Measurements from ENCODE around the gene ATF7IP. TPM values are rescaled to one million over a fixed set of nuclear protein-coding genes. Genes with fewer than 3 reads are reported as not detected.

Gene ATF7IP
- polyA plus RNA-seq, 1 of the 3 experiments (the other 2 are of a cell fraction): 2.8 TPM

- no peak overlapping the region for H3K9ac ChIP-seq
- H2AFZ ChIP-seq (ENCODE audit: low read depth): no peak overlapping the region
- H3K27ac ChIP-seq (ENCODE audit: low read depth in 2 of 2, low read length in 1 of 2): no peak overlapping the region; a peak in 1 of 4 replicates
- POLR2A ChIA-PET: no interaction called here
- H3K9me3 ChIP-seq: no peaks in the 10 kb centered on the region; the same call in 1 of the 2 replicates
- TF ChIP-seq CTCF (IDR thresholded peaks at IDR 0.05) (no peak), GABPA (IDR thresholded peaks at IDR 0.05; ENCODE audit: low read depth) (no peak), MXI1 (IDR thresholded peaks at IDR 0.05; ENCODE audit: low read depth, low read length) (no peak), IRF3 (IDR thresholded peaks at IDR 0.05; ENCODE audit: low read depth, low read length) (no peak), FOSL2 (IDR thresholded peaks at IDR 0.05; ENCODE audit: borderline replicate concordance, low read depth) (no peak), SIN3A (IDR thresholded peaks at IDR 0.05; ENCODE audit: borderline replicate concordance, low read depth, low read length) (no peak), FOXM1 (IDR thresholded peaks at IDR 0.05; ENCODE audit: low read depth) (no peak), POLR2AphosphoS5 (IDR thresholded peaks at IDR 0.05; ENCODE audit: low read depth, low read length) (no peak), TCF12 (IDR thresholded peaks at IDR 0.05) (no peak), JUND (IDR thresholded peaks at IDR 0.05) (no peak), CHD2 (IDR thresholded peaks at IDR 0.05; ENCODE audit: low read length, partially characterized antibody) (no peak), RFX5 (IDR thresholded peaks at IDR 0.05; ENCODE audit: low read length) (no peak), ZBTB33 (IDR thresholded peaks at IDR 0.05; ENCODE audit: borderline replicate concordance, low read depth) (no peak), RAD21 (IDR thresholded peaks at IDR 0.05; ENCODE audit: low read length) (no peak), PBX3 (IDR thresholded peaks at IDR 0.05) (no peak)
- 100% methylated on average over 2 of the region's 2 CpGs for WGBS (ENCODE audit: low lambda C conversion rate)
- DNase-seq: no peak
- H3K9me2 ChIP-seq: no peaks in the 10 kb centered on the region; the same call in 1 of the 2 replicates
- peaks cover 3% of the 10 kb centered on the region for H3F3A ChIP-seq (replicated peaks; ENCODE audit: insufficient read depth)
- no peak overlapping the region for H3K4me2 ChIP-seq
- peaks cover 71% of the 10 kb centered on the region; the same call in 1 of the 2 replicates for H3K79me2 ChIP-seq (ENCODE audit: insufficient read depth)
- peaks cover 30 to 49% of the 10 kb centered on the region in 2 experiments for H3K36me3 ChIP-seq (replicated peaks in 1 of 2; ENCODE audit: control insufficient read depth in 1 of 2, insufficient read depth in 2 of 2, low read length in 1 of 2)
- CTCF ChIA-PET: interaction anchor here (1.0 kb wide), 1 partner anchor 21 kb away, joined by 3 read pairs; no protein-coding TSS in a partner anchor
- no peak overlapping the region for H3K4me3 ChIP-seq (ENCODE audit: low read depth in 2 of 2, low read length in 1 of 2)
- H4K20me1 ChIP-seq (ENCODE audit: insufficient read depth): no peaks in the 10 kb centered on the region
- peaks cover 0 to 2% of the 10 kb centered on the region in 2 experiments; a peak in 2 of 4 replicates for H3K4me1 ChIP-seq (ENCODE audit: control insufficient read depth in 1 of 2, insufficient read depth in 2 of 2, low read depth in 1 of 2, low read length in 1 of 2)
- H3K27me3 ChIP-seq (ENCODE audit: insufficient read depth): no peaks in the 10 kb centered on the region
These were observed 66.5 kb downstream of the ATF7IP start for GRCh38 chr12:14431975-14432374.
